B cell (primary cell): ENCODE data around the gene LCN12. TPM values are rescaled to one million over a fixed set of nuclear protein-coding genes. Genes with fewer than 3 reads are reported as not detected.

Experiments used
- ATAC-seq: fragments of 200-7000 bp; cut with Tn5 transposase; one replicate; pipeline ENCODE4 v1.10.0; 2021; ENCODE audit warnings: low read depth, mild to moderate bottlenecking, moderate number of reproducible peaks, moderate library complexity
- CTCF ChIA-PET: fragments of 350-600 bp; sonication (Branson Sonifier 250); formaldehyde crosslinking; loops from one replicate; lab custom pipeline; 2021; ENCODE audit warnings: antibody characterized with exemption, inconsistent platforms; lab: Charles Lee
- POLR2A ChIA-PET: fragments of 350-600 bp; sonication (Branson Sonifier 250); formaldehyde crosslinking; loops from one replicate; lab custom pipeline; 2021; ENCODE audit warnings: antibody characterized with exemption; lab: Charles Lee
- DNase-seq: peaks from one replicate; pipeline ENCODE4 v3.0.0; 2013
- H2AFZ ChIP-seq: 2 replicates; pipeline ENCODE4 v1.6.1; 2012; ENCODE audit warnings: mild to moderate bottlenecking, low read depth, low read length; ENCODE audit not compliant: insufficient read depth, poor library complexity, severe bottlenecking
- H3K27ac ChIP-seq, 2 donors: 1 replicate in 1 of 2; 2 replicates in 1 of 2; pipeline ENCODE4 v1.5.1; 2012 to 2013; ENCODE audit warnings: low read length in 2 of 2, mild to moderate bottlenecking in 2 of 2, moderate library complexity in 1 of 2
- H3K27me3 ChIP-seq, 4 experiments: fragments of 200-600 bp in 1 of 4; sonication (generic) in 1 of 4; replicated peaks in 1 of 4; 1 replicate in 2 of 4; 2 replicates in 2 of 4; pipeline versions ENCODE4 v1.6.1 to v1.7.0; 2013 to 2016; ENCODE audit warnings: low read length in 3 of 4, mild to moderate bottlenecking in 2 of 4, mixed read lengths in 1 of 4, moderate library complexity in 1 of 4; ENCODE audit not compliant: insufficient read depth in 4 of 4, control insufficient read depth in 3 of 4; ENCODE audit errors: control extremely low read depth in 1 of 4
- H3K36me3 ChIP-seq, 2 experiments: replicated peaks in 1 of 2; 1 replicate in 1 of 2; 2 replicates in 1 of 2; pipeline versions ENCODE4 v1.6.1 to v1.7.1; 2013; ENCODE audit warnings: low read length in 1 of 2; ENCODE audit not compliant: insufficient read depth in 2 of 2, control insufficient read depth in 1 of 2; ENCODE audit errors: control extremely low read depth in 1 of 2, extremely low read depth in 1 of 2
- H3K4me1 ChIP-seq, 2 donors: fragments of 200-600 bp in 1 of 2; sonication (generic) in 1 of 2; 1 replicate in 1 of 2; 2 replicates in 1 of 2; pipeline versions ENCODE4 v1.5.1 to v1.6.1; 2013 to 2017; ENCODE audit warnings: low read length in 2 of 2; ENCODE audit not compliant: control insufficient read depth in 2 of 2, insufficient read depth in 2 of 2
- H3K4me2 ChIP-seq: replicated peaks from 2 replicates; pipeline ENCODE3; 2012; ENCODE audit warnings: mild to moderate bottlenecking, low read depth, low read length; ENCODE audit not compliant: poor library complexity, severe bottlenecking
- H3K4me3 ChIP-seq, 5 experiments: fragments of 200-600 bp in 1 of 5; sonication (generic) in 1 of 5; 1 replicate in 3 of 5; 2 replicates in 2 of 5; pipeline versions ENCODE4 v1.5.1 to v1.7.0; 2011 to 2016; ENCODE audit warnings: low read length in 4 of 5, mild to moderate bottlenecking in 4 of 5, low read depth in 2 of 5, control low read depth in 1 of 5, moderate library complexity in 1 of 5; ENCODE audit not compliant: insufficient read depth in 1 of 5; ENCODE audit errors: control extremely low read depth in 1 of 5, extremely low read depth in 1 of 5
- H3K79me2 ChIP-seq: fragments of 200-600 bp; sonication (generic); one replicate; pipeline ENCODE4 v1.6.0; 2016; ENCODE audit warnings: low read length; ENCODE audit not compliant: control insufficient read depth, insufficient read depth
- H3K9ac ChIP-seq: fragments of 200-600 bp; sonication (generic); 2 replicates; pipeline ENCODE4 v1.6.1; 2017; ENCODE audit warnings: mild to moderate bottlenecking, low read length, moderate library complexity
- H3K9me3 ChIP-seq, 3 donors: one replicate each; pipeline versions ENCODE4 v1.6.1 to v1.7.1; 2013; ENCODE audit warnings: low read length in 2 of 3; ENCODE audit not compliant: control insufficient read depth in 2 of 3, insufficient read depth in 1 of 3; ENCODE audit errors: control extremely low read depth in 1 of 3
- H4K20me1 ChIP-seq: 2 replicates; pipeline ENCODE4 v1.6.0; 2012; ENCODE audit warnings: mild to moderate bottlenecking, low read length; ENCODE audit not compliant: insufficient read depth, control insufficient read depth, poor library complexity, severe bottlenecking
- H3K27ac Mint-ChIP-seq: one replicate; pipeline ENCODE4 v1.8.0; 2021; ENCODE audit warnings: mixed read lengths
- H3K27me3 Mint-ChIP-seq: one replicate; pipeline ENCODE4 v1.8.0; 2021; ENCODE audit warnings: mixed read lengths
- H3K4me1 Mint-ChIP-seq: one replicate; pipeline ENCODE4 v1.8.0; 2021; ENCODE audit warnings: mixed read lengths
- H3K4me3 Mint-ChIP-seq: one replicate; pipeline ENCODE4 v1.8.0; 2021; ENCODE audit warnings: mixed read lengths
- H3K9me3 Mint-ChIP-seq: one replicate; pipeline ENCODE4 v1.8.0; 2022; ENCODE audit warnings: mixed read lengths; ENCODE audit not compliant: insufficient read depth
- EZH2 ChIP-seq: IDR thresholded peaks from 2 replicates; pipeline ENCODE4 v1.6.1; 2012; ENCODE audit warnings: borderline replicate concordance, low read depth, mild to moderate bottlenecking, moderate library complexity, low read length; ENCODE audit not compliant: insufficient read depth, poor library complexity, severe bottlenecking
- WGBS: methylation state at CpG from one replicate; pipeline ENCODE4 v1.1.5; 2013; ENCODE audit warnings: missing lambda C conversion rate; ENCODE audit not compliant: insufficient coverage; 5-methylcytosine and 5-hydroxymethylcytosine counted together
- intact Hi-C: fragments of 100-400 bp; cut with micrococcal nuclease; formaldehyde crosslinking; loops from one replicate; pipeline ENCODE4 v1.10.0; 2022
- polyA plus RNA-seq: library from polyadenylated mRNA; depleted of rRNA; stranded (reverse); fragments of >200 nt; gene quantifications from 2 replicates; pipeline ENCODE4 v1.2.3, GENCODE V29; 2012
- total RNA-seq, 2 donors: library from RNA; stranded (reverse); fragments of 120-200 nt in 1 of 2; gene quantifications; 1 replicate in 1 of 2; 2 replicates in 1 of 2; pipeline versions ENCODE4 v1.2.3 to v1.2.4, GENCODE V29; 2013 to 2022
- TF ChIP-seq, protein P1 (sequence below): fragments of 200-600 bp; IDR thresholded peaks from one replicate; pipeline ENCODE4 v1.8.0; 2022; ENCODE audit warnings: antibody characterized with exemption, mild to moderate bottlenecking

Gene LCN12
- total and polyA plus RNA-seq, 2 donors (not counting 1 experiment from before 2014, with no cell fraction given) = 2.4 to 2.6 TPM

DNA sequence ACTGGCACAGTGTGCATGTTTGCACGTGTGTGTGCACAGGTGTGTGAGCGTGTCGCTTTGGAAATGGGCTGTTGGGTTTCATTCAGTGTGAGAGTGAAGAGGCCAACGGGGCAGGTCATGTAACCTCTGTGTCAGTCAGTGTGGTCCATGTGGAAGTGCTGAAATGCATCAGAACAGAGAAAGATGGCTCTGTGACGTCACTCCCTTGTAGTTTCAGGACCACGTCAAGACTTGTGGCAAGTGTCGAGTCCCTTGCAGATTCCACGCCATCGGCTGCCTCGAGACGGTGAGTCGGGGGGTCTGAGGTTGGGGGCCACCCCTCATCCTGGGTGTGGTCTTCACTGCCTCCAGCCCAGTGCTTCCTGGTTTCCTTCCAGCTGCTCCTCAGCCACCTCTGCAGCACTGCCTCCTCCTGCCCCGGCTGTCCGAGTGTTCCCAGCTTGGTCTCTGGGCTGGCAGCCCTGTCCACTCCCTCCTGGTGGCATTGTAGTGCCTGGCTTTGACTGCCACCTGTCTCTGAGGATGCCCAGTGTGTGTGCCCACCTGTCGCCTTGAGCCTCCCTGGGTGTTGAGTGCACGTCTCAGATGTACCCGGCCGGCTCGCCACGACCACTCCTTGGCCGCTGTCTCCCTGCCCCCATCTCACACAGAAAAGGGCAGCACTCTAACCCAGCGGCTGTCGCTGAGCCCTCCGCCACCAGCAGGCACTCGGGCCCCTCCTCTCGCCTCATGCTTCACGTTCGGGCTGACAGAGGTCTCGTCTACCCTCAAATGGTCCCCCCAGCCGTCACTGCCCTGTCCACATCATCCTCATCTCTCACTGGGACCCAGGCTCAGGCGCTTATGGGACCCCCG is 35.5 kb upstream of the LCN12 start:
- no peak for DNase-seq
- Histone ChIP-seq H3K27ac (no peak overlapping the region), H3K36me3 (peaks cover 6 to 65% of the 10 kb centered on the region in 2 experiments), H3K9ac (no peak overlapping the region), H4K20me1 (peaks cover 38% of the 10 kb centered on the region), H3K4me2 (no peak overlapping the region), H3K79me2 (peaks cover 48% of the 10 kb centered on the region), H3K27me3 (no peaks in the 10 kb centered on the region), H2AFZ (no peak overlapping the region), H3K4me3 (no peak overlapping the region), H3K9me3 (no peaks in the 10 kb centered on the region), H3K4me1 (no peaks in the 10 kb centered on the region)
- 97% methylated on average over 30 of the region's 32 CpGs for whole genome bisulfite sequencing
- no peaks in the 10 kb centered on the region for H3K27me3 Mint-ChIP-seq
- intact Hi-C loops = no loop called here
- POLR2A ChIA-PET = interaction anchor here (0.5 kb wide), 1 partner anchor 287 kb away, joined by 3 read pairs; no protein-coding TSS in a partner anchor
- TF ChIP-seq, protein P1, sequence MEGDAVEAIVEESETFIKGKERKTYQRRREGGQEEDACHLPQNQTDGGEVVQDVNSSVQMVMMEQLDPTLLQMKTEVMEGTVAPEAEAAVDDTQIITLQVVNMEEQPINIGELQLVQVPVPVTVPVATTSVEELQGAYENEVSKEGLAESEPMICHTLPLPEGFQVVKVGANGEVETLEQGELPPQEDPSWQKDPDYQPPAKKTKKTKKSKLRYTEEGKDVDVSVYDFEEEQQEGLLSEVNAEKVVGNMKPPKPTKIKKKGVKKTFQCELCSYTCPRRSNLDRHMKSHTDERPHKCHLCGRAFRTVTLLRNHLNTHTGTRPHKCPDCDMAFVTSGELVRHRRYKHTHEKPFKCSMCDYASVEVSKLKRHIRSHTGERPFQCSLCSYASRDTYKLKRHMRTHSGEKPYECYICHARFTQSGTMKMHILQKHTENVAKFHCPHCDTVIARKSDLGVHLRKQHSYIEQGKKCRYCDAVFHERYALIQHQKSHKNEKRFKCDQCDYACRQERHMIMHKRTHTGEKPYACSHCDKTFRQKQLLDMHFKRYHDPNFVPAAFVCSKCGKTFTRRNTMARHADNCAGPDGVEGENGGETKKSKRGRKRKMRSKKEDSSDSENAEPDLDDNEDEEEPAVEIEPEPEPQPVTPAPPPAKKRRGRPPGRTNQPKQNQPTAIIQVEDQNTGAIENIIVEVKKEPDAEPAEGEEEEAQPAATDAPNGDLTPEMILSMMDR = no peak
- no peak for TF ChIP-seq EZH2
- no peak overlapping the region for H3K27ac Mint-ChIP-seq
- no peak overlapping the region for H3K4me3 Mint-ChIP-seq
- CTCF ChIA-PET = no interaction called here
- ATAC-seq = no peak
- no peaks in the 10 kb centered on the region for H3K4me1 Mint-ChIP-seq
- no peaks in the 10 kb centered on the region for H3K9me3 Mint-ChIP-seq

DNA sequence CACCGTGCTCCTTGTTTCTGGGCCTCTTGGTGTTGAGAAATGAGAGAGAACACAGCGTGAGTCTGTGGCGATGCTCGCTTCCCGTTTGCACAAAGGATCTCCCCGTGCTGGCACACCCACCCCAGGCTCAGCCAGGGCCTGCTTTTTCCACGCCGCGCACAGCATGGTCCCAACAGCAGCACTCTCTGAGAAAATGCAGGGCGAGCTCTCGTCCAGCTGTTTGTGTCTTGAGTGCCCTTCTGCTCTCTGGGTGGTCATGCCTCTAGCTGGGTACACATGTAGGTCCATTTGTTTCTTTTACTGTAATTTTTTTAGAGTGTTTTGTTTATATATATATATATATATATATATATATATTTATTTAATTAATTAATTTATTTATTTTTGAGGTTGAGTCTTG is 34.2 kb upstream of the LCN12 start:
- TF ChIP-seq, protein P1 = no peak
- TF ChIP-seq EZH2 = no peak
- Mint-ChIP-seq H3K27me3 (no peaks in the 10 kb centered on the region), H3K4me3 (no peak overlapping the region), H3K9me3 (no peaks in the 10 kb centered on the region), H3K4me1 (no peaks in the 10 kb centered on the region), H3K27ac (peak overlapping the region; percentile 16)
- H3K27me3 ChIP-seq = no peaks in the 10 kb centered on the region
- H2AFZ ChIP-seq = no peak overlapping the region
- intact Hi-C loops = no loop called here
- no peak overlapping the region for H3K27ac ChIP-seq
- POLR2A ChIA-PET = no interaction called here
- no peak overlapping the region for H3K4me2 ChIP-seq
- ATAC-seq (no peak), DNase-seq (no peak)
- CTCF ChIA-PET = no interaction called here
- H3K4me3 ChIP-seq = no peak overlapping the region
- peaks cover 44% of the 10 kb centered on the region for H4K20me1 ChIP-seq
- H3K9me3 ChIP-seq = no peaks in the 10 kb centered on the region
- H3K9ac ChIP-seq = no peak overlapping the region
- WGBS = 95% methylated on average over 10 of the region's 11 CpGs
- H3K36me3 ChIP-seq = peaks cover 6 to 70% of the 10 kb centered on the region in 2 experiments
- peaks cover 56% of the 10 kb centered on the region for H3K79me2 ChIP-seq
- no peaks in the 10 kb centered on the region for H3K4me1 ChIP-seq
